DMS53 (cell line): ENCODE results near the gene CDC42BPG.

Source experiments
- DNase-seq: peaks from one replicate; lab custom pipeline; 2025; lab: John Stamatoyannopoulos, UW

CDC42BPG gene

GRCh38 chr11:64834723-64835615 is 9.5 kb downstream of the CDC42BPG start:
- peak; percentile 88 for DNase-seq

DNA sequence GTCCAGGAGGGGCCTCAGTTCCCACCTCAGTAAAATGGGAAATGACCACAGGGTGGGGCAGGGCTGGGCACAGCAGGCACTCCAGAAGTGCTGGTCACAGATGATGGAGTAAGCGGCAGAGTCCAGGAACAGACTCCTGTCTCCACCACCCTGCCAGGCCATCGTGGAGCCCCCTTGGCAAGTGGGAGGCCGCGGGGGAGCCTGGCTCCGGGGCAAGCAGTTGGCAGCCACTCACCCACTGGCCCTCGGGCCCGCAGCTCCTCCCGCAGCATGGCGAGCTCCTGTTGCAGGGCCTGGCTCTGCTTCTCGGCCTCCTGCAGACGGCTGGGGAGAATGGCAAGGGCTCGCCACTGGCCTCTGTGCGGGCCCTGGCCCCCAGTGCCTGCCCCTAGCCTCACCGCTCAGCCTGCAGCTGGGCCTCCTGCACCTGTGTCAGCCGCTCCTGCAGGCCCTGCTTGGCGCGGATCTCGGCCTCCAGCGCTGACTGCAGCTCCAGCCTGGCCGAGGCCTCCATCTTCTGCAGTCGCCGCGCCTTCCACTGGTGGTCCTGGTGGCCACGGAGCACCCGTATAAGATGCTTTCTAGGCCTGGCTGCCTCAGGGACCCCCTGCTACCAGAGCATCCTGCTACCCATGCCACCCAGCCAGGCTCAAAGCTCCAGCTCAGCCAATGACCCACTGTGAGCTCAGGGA is 10.3 kb downstream of the CDC42BPG start:
- DNase-seq, result no peak

DNA sequence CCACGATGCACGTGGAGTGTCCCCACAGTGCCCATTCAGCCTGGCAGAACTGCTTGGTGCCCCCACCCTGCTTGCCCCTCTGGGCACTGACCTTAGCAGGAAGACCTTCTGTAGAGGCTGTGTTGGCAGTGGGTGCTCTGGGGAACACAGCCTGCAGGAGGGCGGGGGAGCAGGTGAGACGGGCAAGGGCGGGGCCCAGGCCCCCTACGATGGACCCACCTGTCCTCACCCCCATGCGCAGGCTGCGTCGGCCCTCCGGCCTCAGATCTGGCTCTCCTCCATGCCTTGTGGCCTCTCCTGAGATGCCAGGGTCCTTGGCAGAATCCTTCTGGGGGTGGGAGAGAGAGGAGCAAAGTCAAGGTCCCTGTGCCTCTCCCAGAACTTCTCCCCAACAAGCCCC is 10.9 kb downstream of the CDC42BPG start:
- DNase-seq, result no peak

- no peak for DNase-seq
Measured at GRCh38 chr11:64833198-64833502, 11.3 kb downstream of the CDC42BPG start.

DNA sequence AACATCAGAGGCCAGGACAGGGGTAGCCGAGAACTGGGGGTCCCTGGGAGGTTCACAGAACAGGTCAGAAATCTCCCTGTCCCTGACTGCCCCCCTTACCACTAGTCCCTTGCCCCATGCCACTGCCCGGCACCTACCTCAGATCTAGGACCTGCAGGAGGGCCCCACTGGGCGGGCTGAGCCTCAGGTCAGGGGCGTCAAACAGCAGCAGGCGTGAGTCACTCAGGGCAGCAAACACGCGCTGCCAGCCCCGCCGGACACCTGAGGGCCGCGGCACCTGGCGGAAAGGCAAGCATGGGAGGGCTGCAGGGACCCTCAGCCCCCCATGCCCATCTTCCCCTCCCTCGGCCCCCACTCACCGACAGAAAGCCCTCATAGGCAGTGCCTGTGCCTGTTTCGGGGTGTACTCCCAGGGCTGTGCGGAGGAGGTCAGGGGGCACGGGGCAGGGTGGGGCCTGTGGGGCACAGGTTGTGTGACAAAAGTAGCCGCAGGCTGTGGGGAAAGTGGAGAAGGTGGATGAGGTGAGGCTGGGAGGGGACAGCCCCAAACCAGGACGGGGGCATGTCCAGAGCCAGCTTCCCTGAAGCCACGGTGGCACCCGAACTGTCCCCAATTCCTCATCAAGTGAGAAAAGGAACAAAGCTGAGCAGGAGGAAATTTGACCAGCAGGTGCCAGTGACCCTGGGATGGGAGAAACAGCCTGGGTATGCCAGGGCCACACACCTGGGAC is 11.8 kb downstream of the CDC42BPG start:
- no peak for DNase-seq

GRCh38 chr11:64831411-64831891 is 13.0 kb downstream of the CDC42BPG start:
- DNase-seq, result no peak

DNA sequence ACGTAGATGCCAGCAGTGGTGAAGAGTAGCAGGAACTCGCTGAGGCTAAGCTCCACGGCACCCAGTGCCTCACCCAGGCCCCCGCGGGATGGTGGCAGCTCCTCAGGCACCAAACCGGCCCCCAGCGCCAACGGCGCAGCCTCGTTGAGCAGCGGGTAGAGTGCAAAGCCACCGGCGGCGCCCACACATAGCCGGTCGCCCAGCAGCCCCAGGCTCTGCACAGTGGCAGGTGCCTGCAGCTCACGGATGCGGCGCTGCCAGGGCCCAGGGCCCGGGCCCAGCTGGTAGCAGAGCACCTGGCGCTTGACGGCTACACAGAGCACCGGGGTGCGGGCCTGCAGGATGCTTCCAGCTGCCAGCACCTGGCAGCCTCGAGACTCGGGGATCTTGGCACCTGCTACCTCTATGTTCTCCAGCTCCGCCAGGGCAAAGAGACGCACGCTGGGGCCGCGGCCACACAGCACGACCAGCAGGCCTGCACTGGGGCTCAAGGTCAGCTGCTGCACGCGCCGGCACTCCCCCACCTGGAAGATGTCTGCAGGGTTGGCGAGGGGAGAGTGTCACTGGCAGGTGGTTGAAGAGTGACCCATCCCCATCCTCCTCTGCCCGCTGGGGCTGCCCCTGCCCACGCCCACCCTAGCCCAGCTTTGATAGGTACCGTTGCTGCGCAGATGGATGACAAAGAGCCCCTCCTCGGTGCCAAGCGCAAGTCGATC is 14.8 kb downstream of the CDC42BPG start:
- DNase-seq, result no peak

DNA sequence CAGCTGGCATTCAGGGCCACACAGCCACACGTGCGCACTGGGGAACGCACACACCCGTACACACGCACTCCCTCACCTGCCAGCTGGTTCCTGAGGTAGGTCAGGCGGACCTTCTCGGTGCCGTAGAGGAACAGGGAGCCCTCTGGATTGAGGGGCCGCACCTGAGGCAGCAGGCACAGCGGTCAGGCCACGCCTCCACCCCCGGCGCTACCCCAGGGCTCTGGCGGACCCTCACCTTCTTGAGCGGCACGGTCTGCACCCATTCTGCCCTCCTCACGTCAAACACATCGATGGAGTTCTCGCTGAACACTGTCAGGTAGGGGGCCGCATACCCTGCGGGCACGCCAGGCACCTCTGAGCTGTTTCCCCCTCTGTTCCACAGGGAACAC is 17.0 kb downstream of the CDC42BPG start:
- no peak for DNase-seq

GRCh38 chr11:64826578-64827450 is 17.6 kb downstream of the CDC42BPG start:
- DNase-seq, result no peak

GRCh38 chr11:64826062-64826461 is 18.4 kb downstream of the CDC42BPG start:
- no peak for DNase-seq

GRCh38 chr11:64823568-64824119 is 20.8 kb downstream of the CDC42BPG start:
- DNase-seq, result no peak

- DNase-seq, result no peak
Measured at GRCh38 chr11:64817476-64817875, 27.0 kb downstream of the CDC42BPG start.

DNA sequence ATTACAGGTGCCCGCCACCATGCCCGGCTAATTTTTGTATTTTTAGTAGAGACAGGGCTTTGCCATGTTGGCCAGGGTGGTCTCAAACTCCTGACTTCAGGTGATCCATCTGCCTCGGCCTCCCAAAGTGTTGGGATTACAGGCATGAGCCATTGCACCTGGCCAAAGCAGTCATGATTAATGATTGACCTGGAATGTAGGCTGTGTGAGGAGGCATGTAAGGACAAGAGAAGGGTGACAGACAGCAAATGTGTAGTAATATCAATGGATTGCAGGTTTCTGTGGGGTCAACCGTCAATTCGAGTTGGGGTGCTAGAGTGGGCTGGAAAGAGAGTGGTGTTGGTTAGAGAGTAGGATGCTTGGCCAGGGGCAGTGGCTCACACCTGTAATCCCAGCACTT is 29.0 kb downstream of the CDC42BPG start:
- peak; percentile 63 for DNase-seq

GRCh38 chr11:64814712-64815187 is 29.7 kb downstream of the CDC42BPG start:
- peak; percentile 70 for DNase-seq

DNA sequence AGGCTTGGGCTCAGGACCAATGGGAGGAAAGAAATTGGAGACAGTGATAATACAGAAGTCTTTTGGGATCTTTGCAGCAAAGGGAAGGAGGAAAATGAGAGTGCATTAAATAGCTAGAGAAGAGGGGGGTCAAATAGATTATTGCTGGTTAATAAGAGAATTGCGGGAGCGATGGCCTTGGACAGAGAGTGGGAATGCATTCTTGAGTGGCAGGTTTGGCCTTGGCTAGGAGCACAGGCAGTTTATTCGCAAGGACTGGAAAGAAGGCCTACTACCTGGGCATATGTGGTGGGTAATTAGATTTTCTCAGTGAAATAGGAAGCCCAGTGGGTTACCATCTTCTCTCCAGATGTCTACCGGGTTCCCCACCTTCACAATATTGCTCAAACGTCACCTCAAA is 30.6 kb downstream of the CDC42BPG start:
- DNase-seq, result no peak

DNA sequence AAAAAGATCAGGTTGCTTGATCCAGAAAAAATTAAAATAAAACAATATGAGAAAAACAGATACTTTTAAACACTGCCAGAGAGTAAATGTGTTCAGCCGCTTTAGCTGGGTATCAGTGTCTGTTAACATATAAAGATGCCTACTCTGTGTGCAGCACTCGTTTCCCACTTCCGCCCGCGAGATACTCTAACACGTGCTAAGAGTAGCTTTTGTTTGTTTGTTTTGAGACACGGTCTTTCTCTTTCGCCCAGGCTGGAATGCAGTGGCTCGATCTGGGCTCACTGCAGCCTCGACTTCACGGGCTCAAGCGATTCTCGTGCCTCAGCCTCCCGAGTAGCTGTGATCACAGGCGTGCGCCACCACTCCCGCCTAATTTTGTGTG is 33.6 kb downstream of the CDC42BPG start:
- peak; percentile 94 for DNase-seq

DNA sequence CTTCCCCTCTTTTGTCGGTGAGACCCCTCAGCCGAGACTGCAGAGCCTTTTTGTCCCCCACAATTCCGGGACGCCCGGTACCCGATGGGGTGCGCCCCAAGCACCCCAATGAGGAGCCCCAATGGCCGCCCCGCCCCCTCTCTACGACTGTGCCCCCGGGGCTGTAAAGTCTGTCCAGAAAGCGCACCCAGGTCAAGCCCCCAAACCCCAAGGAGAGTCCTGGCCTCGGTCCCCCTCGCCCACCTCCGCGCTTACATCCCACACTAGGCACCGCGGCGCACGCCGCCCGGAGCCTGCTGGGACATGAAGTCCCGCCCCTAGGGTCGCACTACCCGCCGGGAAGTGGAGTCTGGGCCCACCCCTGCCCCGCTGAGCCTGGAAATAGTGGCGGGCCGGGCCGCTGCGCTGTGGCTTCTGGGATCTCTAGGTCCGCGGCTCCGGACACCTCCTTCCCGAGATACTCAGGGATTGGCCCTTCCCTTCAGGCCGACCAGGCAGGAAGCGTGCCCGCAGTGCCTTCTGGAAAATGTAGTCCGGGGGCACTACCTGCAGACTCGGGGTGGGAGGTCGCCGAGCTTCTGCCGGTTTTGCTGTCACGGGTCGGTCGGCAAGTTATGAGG is 34.1 kb downstream of the CDC42BPG start, which contains the start of gene MEN1:
TSS of gene MEN1 (minus strand) at position 281 of the 620 bp plus-strand sequence. CDS start 442 bp downstream, outside the sequence.
- DNase-seq, result peak; percentile 99

- peak; percentile 73 for DNase-seq
Measured at GRCh38 chr11:64809781-64810241, 34.6 kb downstream of the CDC42BPG start.

DNA sequence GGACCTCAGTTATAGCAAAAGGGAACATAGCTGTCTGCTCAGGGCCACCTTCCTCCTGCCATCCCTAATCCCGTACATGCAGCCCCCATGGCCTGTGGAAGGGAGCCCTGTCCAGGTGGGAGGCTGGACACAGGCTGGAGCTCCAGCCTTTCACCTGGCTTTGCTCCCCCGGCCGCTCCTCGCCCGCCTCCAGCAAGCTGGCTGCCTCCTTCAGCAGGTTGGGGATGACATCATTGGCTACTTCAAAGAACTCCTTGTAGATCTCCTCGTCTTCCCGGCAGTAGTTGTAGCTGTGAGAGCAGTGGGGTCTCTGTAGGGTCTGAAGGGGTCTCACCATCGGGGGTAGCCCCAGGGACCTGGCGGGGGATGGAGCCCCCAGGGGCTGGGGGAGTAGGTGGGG is 39.0 kb downstream of the CDC42BPG start:
- no peak for DNase-seq
